Left forelimb (tissue), 1 donor: ENCODE data around the gene GNPDA2.

Source experiments
- DNase-seq: peaks from one replicate; pipeline ENCODE4 v3.0.0-alpha.2; 2018; ENCODE audit warnings: low spot score

The GNPDA2 gene

GRCh38 chr4:44678094-44679041 lies 48.0 kb downstream of the GNPDA2 start, which contains the start of gene GUF1:
GUF1 (plus strand) TSS chr4:44678420; CDS start chr4:44678623, 203 bp downstream.
- peak; percentile 94 for DNase-seq

- DNase-seq, result no peak
Observed at GRCh38 chr4:44675366-44675765, 51.0 kb downstream of the GNPDA2 start.

GRCh38 chr4:44674471-44674870 lies 51.9 kb downstream of the GNPDA2 start:
- no peak for DNase-seq

- DNase-seq, result no peak
Observed at GRCh38 chr4:44671636-44672035, 54.7 kb downstream of the GNPDA2 start.

- DNase-seq, result no peak
Observed at GRCh38 chr4:44670506-44671199, 55.7 kb downstream of the GNPDA2 start.

- no peak for DNase-seq
Observed at GRCh38 chr4:44668526-44668925, 57.8 kb downstream of the GNPDA2 start.

- no peak for DNase-seq
Observed at GRCh38 chr4:44663539-44664263, 62.7 kb downstream of the GNPDA2 start.

GRCh38 chr4:44662623-44663005 lies 63.7 kb downstream of the GNPDA2 start:
- DNase-seq, result no peak

- DNase-seq, result no peak
Observed at GRCh38 chr4:44661940-44662622, 64.3 kb downstream of the GNPDA2 start.

GRCh38 chr4:44660396-44660795 lies 66.0 kb downstream of the GNPDA2 start:
- DNase-seq, result no peak

GRCh38 chr4:44652002-44652401 lies 74.4 kb downstream of the GNPDA2 start:
- DNase-seq, result no peak
